Measurements from ENCODE around the gene MEGF10.
A peak's percentile ranks its signal among the peaks of the same experiment; 100 is the strongest.

Gene MEGF10

GRCh38 chr5:127324756-127325155, 34.2 kb downstream of the MEGF10 start:
- H2BK5ac ChIP-seq (ENCODE audit: low read depth, low read length, poor library complexity, severe bottlenecking) = no peak overlapping the region
- no peak overlapping the region for H3K4me3 ChIP-seq (ENCODE audit: insufficient read depth in 1 of 2, low read depth in 1 of 2, low read length in 2 of 2)
- H3K23ac ChIP-seq (ENCODE audit: low read length in 2 of 2) = no peak overlapping the region
- H3K79me1 ChIP-seq (replicated peaks; ENCODE audit: low read length, poor library complexity, severe bottlenecking) = no peaks in the 10 kb centered on the region
- H3K9me3 ChIP-seq (ENCODE audit: control insufficient read depth, low read length) = no peaks in the 10 kb centered on the region
- H3K9ac ChIP-seq (ENCODE audit: low read length) = no peak overlapping the region
- H2BK12ac ChIP-seq (ENCODE audit: low read length in 2 of 2) = no peak overlapping the region
- H2BK15ac ChIP-seq (ENCODE audit: low read depth, poor library complexity, severe bottlenecking) = no peak overlapping the region
- H3K27ac ChIP-seq (ENCODE audit: low read length, poor library complexity, severe bottlenecking) = no peak overlapping the region
- H4K8ac ChIP-seq (ENCODE audit: low read length) = no peak overlapping the region
- H3K4me1 ChIP-seq (ENCODE audit: control insufficient read depth, insufficient read depth, low read depth, low read length) = peaks cover 1% of the 10 kb centered on the region
- no peak for DNase-seq
- WGBS = 97% methylated on average over 3 of the region's 3 CpGs
- H3K18ac ChIP-seq (ENCODE audit: low read depth in 1 of 2, low read length in 2 of 2) = no peak overlapping the region
- no peaks in the 10 kb centered on the region for H3K36me3 ChIP-seq (ENCODE audit: control insufficient read depth in 1 of 2, insufficient read depth in 2 of 2, low read depth in 1 of 2, low read length in 2 of 2)
- H3K14ac ChIP-seq (ENCODE audit: low read length in 2 of 2) = no peak overlapping the region
- H3K4ac ChIP-seq (ENCODE audit: low read depth in 1 of 2, low read length in 2 of 2) = no peak overlapping the region
- no peak overlapping the region for H2AK5ac ChIP-seq (ENCODE audit: low read length, severe bottlenecking)
- no peaks in the 10 kb centered on the region for H3K27me3 ChIP-seq (ENCODE audit: control insufficient read depth in 1 of 2, insufficient read depth in 1 of 2, low read length in 2 of 2)
- no peak overlapping the region for H3K4me2 ChIP-seq (ENCODE audit: low read length, poor library complexity, severe bottlenecking)
- H4K91ac ChIP-seq (ENCODE audit: low read length) = no peak overlapping the region
- H2AFZ ChIP-seq (ENCODE audit: low read depth, low read length) = no peak overlapping the region
- no peak overlapping the region for H2BK120ac ChIP-seq (ENCODE audit: low read depth, low read length)

- H3K18ac ChIP-seq (ENCODE audit: low read depth in 1 of 2, low read length in 2 of 2) = no peak overlapping the region
- H2AFZ ChIP-seq (ENCODE audit: low read depth, low read length) = no peak overlapping the region
- no peak overlapping the region for H2BK5ac ChIP-seq (ENCODE audit: low read depth, low read length, poor library complexity, severe bottlenecking)
- DNase-seq = no peak
- H3K9ac ChIP-seq (ENCODE audit: low read length) = no peak overlapping the region
- H3K4me2 ChIP-seq (ENCODE audit: low read length, poor library complexity, severe bottlenecking) = no peak overlapping the region
- H2BK15ac ChIP-seq (ENCODE audit: low read depth, poor library complexity, severe bottlenecking) = no peak overlapping the region
- no peaks in the 10 kb centered on the region for H3K4me1 ChIP-seq (ENCODE audit: control insufficient read depth, insufficient read depth, low read depth, low read length)
- H3K36me3 ChIP-seq (ENCODE audit: control insufficient read depth in 1 of 2, insufficient read depth in 2 of 2, low read depth in 1 of 2, low read length in 2 of 2) = no peaks in the 10 kb centered on the region
- 76% methylated on average over 4 of the region's 4 CpGs for WGBS
- H2AK5ac ChIP-seq (ENCODE audit: low read length, severe bottlenecking) = no peak overlapping the region
- H3K9me3 ChIP-seq (ENCODE audit: control insufficient read depth, low read length) = no peaks in the 10 kb centered on the region
- no peak overlapping the region for H2BK12ac ChIP-seq (ENCODE audit: low read length in 2 of 2)
- H3K79me1 ChIP-seq (replicated peaks; ENCODE audit: low read length, poor library complexity, severe bottlenecking) = no peaks in the 10 kb centered on the region
- no peak overlapping the region for H3K23ac ChIP-seq (ENCODE audit: low read length in 2 of 2)
- no peak overlapping the region for H3K14ac ChIP-seq (ENCODE audit: low read length in 2 of 2)
- no peak overlapping the region for H3K4me3 ChIP-seq (ENCODE audit: insufficient read depth in 1 of 2, low read depth in 1 of 2, low read length in 2 of 2)
- H2BK120ac ChIP-seq (ENCODE audit: low read depth, low read length) = no peak overlapping the region
- H3K4ac ChIP-seq (ENCODE audit: low read depth in 1 of 2, low read length in 2 of 2) = no peak overlapping the region
- no peak overlapping the region for H4K8ac ChIP-seq (ENCODE audit: low read length)
- H4K91ac ChIP-seq (ENCODE audit: low read length) = no peak overlapping the region
- H3K27me3 ChIP-seq (ENCODE audit: control insufficient read depth in 1 of 2, insufficient read depth in 1 of 2, low read length in 2 of 2) = no peaks in the 10 kb centered on the region
- H3K27ac ChIP-seq (ENCODE audit: low read length, poor library complexity, severe bottlenecking) = no peak overlapping the region
These were observed 35.8 kb downstream of the MEGF10 start for GRCh38 chr5:127326431-127326830.

GRCh38 chr5:127326976-127327755, 36.6 kb downstream of the MEGF10 start:
- H3K18ac ChIP-seq (ENCODE audit: low read depth in 1 of 2, low read length in 2 of 2) = no peak overlapping the region
- H3K79me1 ChIP-seq (replicated peaks; ENCODE audit: low read length, poor library complexity, severe bottlenecking) = no peaks in the 10 kb centered on the region
- H3K27me3 ChIP-seq (ENCODE audit: control insufficient read depth in 1 of 2, insufficient read depth in 1 of 2, low read length in 2 of 2) = no peaks in the 10 kb centered on the region
- no peak overlapping the region for H3K4ac ChIP-seq (ENCODE audit: low read depth in 1 of 2, low read length in 2 of 2)
- H2AFZ ChIP-seq (ENCODE audit: low read depth, low read length) = no peak overlapping the region
- H4K8ac ChIP-seq (ENCODE audit: low read length) = no peak overlapping the region
- no peak overlapping the region for H2BK12ac ChIP-seq (ENCODE audit: low read length in 2 of 2)
- H2BK15ac ChIP-seq (ENCODE audit: low read depth, poor library complexity, severe bottlenecking) = no peak overlapping the region
- H3K4me2 ChIP-seq (ENCODE audit: low read length, poor library complexity, severe bottlenecking) = no peak overlapping the region
- H3K9me3 ChIP-seq (ENCODE audit: control insufficient read depth, low read length) = no peaks in the 10 kb centered on the region
- no peak overlapping the region for H3K14ac ChIP-seq (ENCODE audit: low read length in 2 of 2)
- WGBS = no CpG with 5 or more reads among the region's 1 CpG
- H3K4me3 ChIP-seq (ENCODE audit: insufficient read depth in 1 of 2, low read depth in 1 of 2, low read length in 2 of 2) = no peak overlapping the region
- no peak overlapping the region for H3K23ac ChIP-seq (ENCODE audit: low read length in 2 of 2)
- H3K9ac ChIP-seq (ENCODE audit: low read length) = no peak overlapping the region
- no peak overlapping the region for H2AK5ac ChIP-seq (ENCODE audit: low read length, severe bottlenecking)
- DNase-seq = no peak
- no peak overlapping the region for H2BK120ac ChIP-seq (ENCODE audit: low read depth, low read length)
- H3K27ac ChIP-seq (ENCODE audit: low read length, poor library complexity, severe bottlenecking) = no peak overlapping the region
- no peaks in the 10 kb centered on the region for H3K4me1 ChIP-seq (ENCODE audit: control insufficient read depth, insufficient read depth, low read depth, low read length)
- H3K36me3 ChIP-seq (ENCODE audit: control insufficient read depth in 1 of 2, insufficient read depth in 2 of 2, low read depth in 1 of 2, low read length in 2 of 2) = no peaks in the 10 kb centered on the region
- H2BK5ac ChIP-seq (ENCODE audit: low read depth, low read length, poor library complexity, severe bottlenecking) = no peak overlapping the region
- H4K91ac ChIP-seq (ENCODE audit: low read length) = no peak overlapping the region

GRCh38 chr5:127330116-127330515, 39.5 kb downstream of the MEGF10 start:
- Histone ChIP-seq H4K91ac (ENCODE audit: low read length) (no peak overlapping the region), H2BK15ac (ENCODE audit: low read depth, poor library complexity, severe bottlenecking) (no peak overlapping the region), H3K79me1 (replicated peaks; ENCODE audit: low read length, poor library complexity, severe bottlenecking) (no peaks in the 10 kb centered on the region), H2AFZ (ENCODE audit: low read depth, low read length) (peak overlapping the region; percentile 14), H3K9me3 (ENCODE audit: control insufficient read depth, low read length) (no peaks in the 10 kb centered on the region), H3K18ac (ENCODE audit: low read depth in 1 of 2, low read length in 2 of 2) (no peak overlapping the region), H4K8ac (ENCODE audit: low read length) (no peak overlapping the region), H2BK120ac (ENCODE audit: low read depth, low read length) (no peak overlapping the region), H3K4ac (ENCODE audit: low read depth in 1 of 2, low read length in 2 of 2) (no peak overlapping the region), H2AK5ac (ENCODE audit: low read length, severe bottlenecking) (no peak overlapping the region), H3K23ac (ENCODE audit: low read length in 2 of 2) (no peak overlapping the region), H3K14ac (ENCODE audit: low read length in 2 of 2) (no peak overlapping the region), H3K27me3 (ENCODE audit: control insufficient read depth in 1 of 2, insufficient read depth in 1 of 2, low read length in 2 of 2) (no peaks in the 10 kb centered on the region), H3K36me3 (ENCODE audit: control insufficient read depth in 1 of 2, insufficient read depth in 2 of 2, low read depth in 1 of 2, low read length in 2 of 2) (no peaks in the 10 kb centered on the region), H3K4me3 (ENCODE audit: insufficient read depth in 1 of 2, low read depth in 1 of 2, low read length in 2 of 2) (no peak overlapping the region), H3K9ac (ENCODE audit: low read length) (no peak overlapping the region), H2BK12ac (ENCODE audit: low read length in 2 of 2) (no peak overlapping the region), H3K27ac (ENCODE audit: low read length, poor library complexity, severe bottlenecking) (no peak overlapping the region), H2BK5ac (ENCODE audit: low read depth, low read length, poor library complexity, severe bottlenecking) (no peak overlapping the region), H3K4me1 (ENCODE audit: control insufficient read depth, insufficient read depth, low read depth, low read length) (no peaks in the 10 kb centered on the region), H3K4me2 (ENCODE audit: low read length, poor library complexity, severe bottlenecking) (no peak overlapping the region)
- 95% methylated on average over 3 of the region's 3 CpGs for WGBS
- DNase-seq = no peak
